Breast epithelium (tissue), 3 donors: Measurements from ENCODE around the gene CTTN.

Experiments
- POLR2AphosphoS5 ChIP-seq, 3 donors: sonication (generic); formaldehyde crosslinking; IDR thresholded peaks; one replicate each; pipeline ENCODE4 v1.6.1; 2017; ENCODE audit warnings: antibody characterized with exemption in 3 of 3
- TF ChIP-seq, protein P1 (sequence below), 3 donors: fragments of 450-650 bp; IDR thresholded peaks; one replicate each; pipeline ENCODE4 v1.5.1; 2016 to 2017; ENCODE audit warnings: antibody characterized with exemption in 3 of 3, mild to moderate bottlenecking in 3 of 3, moderate library complexity in 3 of 3

DNA sequence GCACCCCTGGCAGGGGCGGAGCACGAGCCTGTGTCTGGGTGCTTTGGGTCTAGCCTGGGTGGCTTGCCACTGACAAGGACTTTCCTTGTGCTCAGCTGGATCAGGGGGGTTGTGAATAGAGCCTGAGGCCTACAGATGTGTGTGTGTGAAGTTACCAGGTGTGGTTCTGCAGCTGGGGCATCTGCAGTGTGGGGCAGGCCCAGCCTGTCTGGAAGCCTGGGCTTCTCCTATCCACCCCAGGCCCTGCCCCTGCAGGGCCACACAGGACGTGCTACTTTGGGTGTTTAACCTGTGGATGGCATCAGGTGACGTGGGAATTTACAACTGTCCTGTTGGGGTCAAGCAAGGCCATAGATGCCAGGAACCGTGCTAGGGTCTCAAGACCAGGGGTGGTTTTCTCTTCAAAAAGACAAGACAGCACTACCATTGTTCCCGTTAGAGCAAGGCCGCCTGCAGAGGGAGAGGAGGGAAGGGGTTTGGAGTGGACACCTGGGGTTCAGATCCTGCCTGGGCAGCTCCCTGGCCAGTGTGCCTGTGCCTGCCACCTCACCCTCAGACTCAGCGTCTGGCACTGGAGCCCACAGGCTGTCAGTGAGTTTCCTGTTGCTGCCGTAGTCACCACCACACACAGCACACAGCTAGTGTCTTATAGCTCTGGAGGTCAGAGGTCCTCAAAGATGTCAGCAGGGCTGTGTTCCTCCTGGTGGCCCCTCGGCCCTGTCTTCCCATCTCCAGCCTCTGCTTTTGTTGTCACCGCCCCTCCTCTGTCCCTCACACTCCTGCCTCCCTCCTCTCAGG, 31.6 kb downstream of the CTTN start:
- TF ChIP-seq, protein P1, sequence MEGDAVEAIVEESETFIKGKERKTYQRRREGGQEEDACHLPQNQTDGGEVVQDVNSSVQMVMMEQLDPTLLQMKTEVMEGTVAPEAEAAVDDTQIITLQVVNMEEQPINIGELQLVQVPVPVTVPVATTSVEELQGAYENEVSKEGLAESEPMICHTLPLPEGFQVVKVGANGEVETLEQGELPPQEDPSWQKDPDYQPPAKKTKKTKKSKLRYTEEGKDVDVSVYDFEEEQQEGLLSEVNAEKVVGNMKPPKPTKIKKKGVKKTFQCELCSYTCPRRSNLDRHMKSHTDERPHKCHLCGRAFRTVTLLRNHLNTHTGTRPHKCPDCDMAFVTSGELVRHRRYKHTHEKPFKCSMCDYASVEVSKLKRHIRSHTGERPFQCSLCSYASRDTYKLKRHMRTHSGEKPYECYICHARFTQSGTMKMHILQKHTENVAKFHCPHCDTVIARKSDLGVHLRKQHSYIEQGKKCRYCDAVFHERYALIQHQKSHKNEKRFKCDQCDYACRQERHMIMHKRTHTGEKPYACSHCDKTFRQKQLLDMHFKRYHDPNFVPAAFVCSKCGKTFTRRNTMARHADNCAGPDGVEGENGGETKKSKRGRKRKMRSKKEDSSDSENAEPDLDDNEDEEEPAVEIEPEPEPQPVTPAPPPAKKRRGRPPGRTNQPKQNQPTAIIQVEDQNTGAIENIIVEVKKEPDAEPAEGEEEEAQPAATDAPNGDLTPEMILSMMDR (IDR thresholded peaks at IDR 0.05): no peak
- TF ChIP-seq POLR2AphosphoS5 (IDR thresholded peaks at IDR 0.05): no peak
